ENCODE measurements around the gene TMEM178A. TPM values are rescaled to one million over a fixed set of nuclear protein-coding genes. Genes with fewer than 3 reads are reported as not detected.

The TMEM178A gene
- total RNA-seq, result 10 to 100 TPM in 1 of 4 donors, 1 to 10 TPM in 3; 3.0 to 12.9 (median 5.8) TPM

DNA sequence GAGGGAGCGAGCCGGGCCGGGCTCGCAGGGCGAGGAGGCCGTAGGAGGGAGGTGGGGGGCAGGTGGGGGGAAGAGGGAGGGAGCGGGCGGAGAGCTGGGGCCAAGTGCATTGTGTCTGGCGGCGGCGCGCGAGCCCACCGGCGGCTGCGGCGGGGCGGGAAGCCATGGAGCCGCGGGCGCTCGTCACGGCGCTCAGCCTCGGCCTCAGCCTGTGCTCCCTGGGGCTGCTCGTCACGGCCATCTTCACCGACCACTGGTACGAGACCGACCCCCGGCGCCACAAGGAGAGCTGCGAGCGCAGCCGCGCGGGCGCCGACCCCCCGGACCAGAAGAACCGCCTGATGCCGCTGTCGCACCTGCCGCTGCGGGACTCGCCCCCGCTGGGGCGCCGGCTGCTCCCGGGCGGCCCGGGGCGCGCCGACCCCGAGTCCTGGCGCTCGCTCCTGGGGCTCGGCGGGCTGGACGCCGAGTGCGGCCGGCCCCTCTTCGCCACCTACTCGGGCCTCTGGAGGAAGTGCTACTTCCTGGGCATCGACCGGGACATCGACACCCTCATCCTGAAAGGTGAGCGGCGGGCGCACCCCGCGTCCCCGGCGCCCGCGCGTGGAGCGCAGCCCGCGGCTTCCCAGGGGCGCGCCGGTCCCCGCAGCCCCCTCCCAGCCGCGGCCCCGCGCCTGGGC, at the start of gene TMEM178A:
Gene TMEM178A, plus strand, starts transcription at position 107 of the 680 bp plus-strand sequence. Its CDS starts 58 bp downstream, at position 165.
- no peaks in the 10 kb centered on the region for H3K9me3 ChIP-seq

DNA sequence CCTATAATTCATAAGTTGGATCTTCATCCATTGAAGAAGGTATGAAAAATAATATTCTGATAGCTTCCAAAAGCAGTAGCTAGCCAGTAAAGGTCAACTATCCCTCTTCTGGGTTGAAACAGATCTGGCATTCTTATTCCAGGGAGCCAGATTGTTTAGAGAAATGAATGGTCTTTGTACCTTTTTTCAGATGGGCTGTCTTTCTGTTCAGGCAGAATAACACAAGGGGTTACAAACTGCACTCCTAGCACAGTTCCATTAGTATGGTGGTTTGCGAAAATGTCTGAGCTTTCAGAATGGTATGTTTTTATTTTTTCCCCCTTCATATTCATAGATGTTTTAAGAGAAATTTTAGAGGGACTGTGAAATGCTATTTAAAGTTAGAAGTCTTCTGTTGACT, 47.5 kb upstream of the TMEM178A start:
- Histone ChIP-seq H3K27me3 (no peaks in the 10 kb centered on the region), H3K9me3 (no peaks in the 10 kb centered on the region), H3K4me3 (no peak overlapping the region), H3K36me3 (no peaks in the 10 kb centered on the region), H3K4me1 (no peaks in the 10 kb centered on the region), H3K27ac (no peak overlapping the region)
- 80 to 93% methylated on average over 1 of the region's 1 CpG for WGBS, 2 donors
- DNase-seq (ENCODE audit: low spot score in 2 of 2), result no peak
- TF ChIP-seq POLR2A (IDR thresholded peaks at IDR 0.05) (no peak), EP300 (IDR thresholded peaks at IDR 0.05) (no peak), CTCF (IDR thresholded peaks at IDR 0.05) (no peak)

More for the DNA sequence above, at the start of gene TMEM178A:
- DNase-seq (ENCODE audit: low spot score in 2 of 2), result no peak
- Histone ChIP-seq H3K27me3 (peaks cover 0 to 27% of the 10 kb centered on the region in 2 donors), H3K36me3 (no peaks in the 10 kb centered on the region), H3K27ac (peak within 1 kb of the TSS in 1 of 4 donors; percentile 51), H3K4me3 (peak within 1 kb of the TSS; percentile 39 to 71 (median 44)), H3K4me1 (peaks cover 0 to 25% (median 6%) of the 10 kb centered on the region in 4 donors)
- TF ChIP-seq EP300 (IDR thresholded peaks at IDR 0.05) (no peak), POLR2A (IDR thresholded peaks at IDR 0.05) (no peak), CTCF (IDR thresholded peaks at IDR 0.05) (no peak)
- WGBS, 2 donors, result 0 to 1% methylated on average over 20 to 49 of the region's 90 CpGs

DNA sequence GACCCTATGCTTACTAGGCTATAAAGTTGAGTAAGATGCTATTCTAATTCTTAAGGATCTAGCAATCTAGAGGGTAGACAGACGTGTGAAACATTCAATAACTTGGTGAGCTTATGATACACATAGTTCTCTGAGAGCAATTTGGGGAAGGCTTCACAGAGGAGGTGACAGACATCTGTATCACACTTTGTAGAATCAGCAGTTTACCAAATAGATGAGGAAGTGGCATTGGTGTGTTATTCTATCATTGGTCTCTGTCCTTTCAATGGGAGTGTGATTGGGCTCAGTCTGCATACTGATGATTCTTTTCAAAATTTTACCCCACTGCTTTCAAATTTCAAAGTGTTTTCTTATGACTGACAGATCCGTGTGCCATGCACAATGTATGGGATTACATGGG, 47.0 kb upstream of the TMEM178A start:
- no peaks in the 10 kb centered on the region for H3K36me3 ChIP-seq

DNA sequence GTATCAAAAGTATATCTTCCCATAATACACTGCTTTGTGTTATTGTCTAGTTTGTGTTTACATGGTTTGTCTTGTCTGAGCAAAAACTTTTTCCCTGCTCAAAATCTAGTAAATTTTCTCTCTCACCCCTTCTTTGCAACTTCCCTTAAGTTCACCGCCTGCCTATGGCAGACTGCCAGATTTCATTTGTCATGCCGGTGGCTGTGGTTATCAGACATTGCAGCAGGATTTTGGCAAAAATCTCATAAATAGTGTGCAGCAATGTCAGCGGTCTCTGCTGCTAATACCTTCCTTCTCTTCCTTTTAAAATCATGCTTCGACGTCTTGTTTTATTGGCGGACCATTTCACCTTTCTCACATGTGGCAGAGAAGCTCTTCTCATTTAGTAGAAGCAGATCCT, 45.6 kb upstream of the TMEM178A start:
- H3K4me3 ChIP-seq, result no peak overlapping the region
- DNase-seq (ENCODE audit: low spot score in 2 of 2), result peak in 1 of 2 donors; percentile 45
- no peak overlapping the region for H3K27ac ChIP-seq
- no peak for TF ChIP-seq EP300 (IDR thresholded peaks at IDR 0.05)
- no peak for TF ChIP-seq POLR2A (IDR thresholded peaks at IDR 0.05)
- TF ChIP-seq CTCF (IDR thresholded peaks at IDR 0.05), result no peak
- H3K4me1 ChIP-seq, result peaks cover 0 to 6% (median 0%) of the 10 kb centered on the region in 4 donors
- H3K9me3 ChIP-seq, result no peaks in the 10 kb centered on the region
- no peaks in the 10 kb centered on the region for H3K27me3 ChIP-seq
- WGBS, 2 donors, result 44 to 45% methylated on average over 6 of the region's 6 CpGs
- no peaks in the 10 kb centered on the region for H3K36me3 ChIP-seq

More for the DNA sequence above, 47.0 kb upstream of the TMEM178A start:
- no peak overlapping the region for H3K27ac ChIP-seq
- no peak overlapping the region for H3K4me3 ChIP-seq
- peaks cover 0 to under 1% (median 0%) of the 10 kb centered on the region in 4 donors for H3K4me1 ChIP-seq
- WGBS, 2 donors, result 92 to 95% methylated on average over 2 of the region's 2 CpGs
- H3K27me3 ChIP-seq, result no peaks in the 10 kb centered on the region
- H3K9me3 ChIP-seq, result no peaks in the 10 kb centered on the region
- DNase-seq (ENCODE audit: low spot score in 2 of 2), result no peak
- TF ChIP-seq POLR2A (IDR thresholded peaks at IDR 0.05) (no peak), CTCF (IDR thresholded peaks at IDR 0.05) (no peak), EP300 (IDR thresholded peaks at IDR 0.05) (no peak)

- no peak overlapping the region for H3K4me3 ChIP-seq
- TF ChIP-seq CTCF (IDR thresholded peaks at IDR 0.05) (no peak), POLR2A (IDR thresholded peaks at IDR 0.05) (no peak), EP300 (IDR thresholded peaks at IDR 0.05) (no peak)
- WGBS, 2 donors, result 93 to 96% methylated on average over 2 of the region's 2 CpGs
- no peaks in the 10 kb centered on the region for H3K27me3 ChIP-seq
- H3K9me3 ChIP-seq, result no peaks in the 10 kb centered on the region
- H3K4me1 ChIP-seq, result peaks cover 0 to 6% (median 0%) of the 10 kb centered on the region in 4 donors
- no peak overlapping the region for H3K27ac ChIP-seq
- H3K36me3 ChIP-seq, result no peaks in the 10 kb centered on the region
- DNase-seq (ENCODE audit: low spot score in 2 of 2), result no peak
Measured at GRCh38 chr2:39621596-39621995, 44.1 kb upstream of the TMEM178A start.
